GM12891 (cell line): Measurements from ENCODE around the gene FGF16.

Source experiments
- DNase-seq: peaks from one replicate; pipeline ENCODE4 v3.0.0; 2011; ENCODE audit warnings: low spot score; ENCODE audit not compliant: insufficient read length
- FAIRE-seq: peaks from 2 replicates; lab custom pipeline; 2011; peaks lifted over from hg19 to GRCh38; lab: Jason Lieb, UNC
- PAX5 ChIP-seq: IDR thresholded peaks from 2 replicates; pipeline ENCODE4 v1.6.1; 2011; ENCODE audit warnings: low read length, moderate library complexity, mild to moderate bottlenecking; ENCODE audit not compliant: insufficient read depth, severe bottlenecking
- POLR2AphosphoS5 ChIP-seq: IDR thresholded peaks from 2 replicates; pipeline ENCODE4 v1.6.1; 2011; ENCODE audit warnings: low read depth, low read length, control low read depth
- SPI1 ChIP-seq: IDR thresholded peaks from 2 replicates; pipeline ENCODE4 v1.6.1; 2011; ENCODE audit warnings: low read depth, low read length, control low read depth
- TAF1 ChIP-seq: IDR thresholded peaks from 2 replicates; pipeline ENCODE4 v1.6.1; 2011; ENCODE audit warnings: low read depth, low read length, control low read depth

FGF16 gene

DNA sequence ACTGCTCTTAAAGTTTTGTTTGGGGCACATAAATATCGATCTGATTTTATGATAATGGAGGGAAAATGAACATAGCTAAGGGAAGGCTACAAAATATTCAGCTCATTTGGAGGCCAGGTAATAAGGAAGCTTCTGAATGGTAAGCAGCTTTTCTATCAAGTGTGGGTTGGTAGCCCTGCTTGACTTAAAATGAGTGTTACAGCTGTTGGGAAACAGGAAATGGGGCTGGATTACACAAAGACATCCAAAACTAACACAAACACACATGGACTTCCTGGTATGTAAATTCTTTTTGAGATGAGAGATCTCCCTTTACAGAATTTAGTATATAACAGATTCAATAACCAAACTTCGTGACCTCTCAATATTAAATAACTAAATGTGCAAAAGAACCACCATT lies 58.0 kb downstream of the FGF16 start:
- TF ChIP-seq SPI1 (no peak), TAF1 (no peak), POLR2AphosphoS5 (no peak), PAX5 (no peak)
- DNase-seq, result no peak
- FAIRE-seq, result no peak
